HG02852 (cell line): ENCODE data around the gene EFHC2.

Experiments
- ATAC-seq: cut with Tn5 transposase; IDR thresholded peaks from one replicate; pipeline ENCODE4 v1.9.1; 2021; ENCODE audit warnings: mild to moderate bottlenecking, moderate library complexity; ENCODE audit not compliant: unreplicated experiment

Gene EFHC2

DNA sequence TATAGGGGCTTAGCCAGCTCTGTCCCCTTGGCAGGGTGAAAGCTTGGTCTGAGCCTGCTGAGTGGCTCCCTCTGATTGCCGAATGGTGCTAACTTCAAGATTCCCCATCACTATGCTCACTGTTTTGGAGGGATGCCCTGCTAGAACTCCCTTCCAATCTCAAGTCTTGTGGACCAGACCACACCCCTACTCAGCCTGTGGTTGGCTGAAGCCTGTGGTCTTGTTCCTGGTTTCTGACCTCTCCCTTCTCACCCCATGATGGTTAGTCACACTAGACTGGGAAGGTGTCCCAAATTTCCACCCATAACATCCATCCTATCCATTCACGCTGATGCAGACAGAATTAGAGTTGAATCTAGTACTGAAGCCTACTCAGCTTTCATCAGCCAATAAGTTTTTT lies 185.6 kb downstream of the EFHC2 start:
- ATAC-seq = no peak

- ATAC-seq = no peak
Observed at GRCh38 chrX:44157283-44157682, 186.2 kb downstream of the EFHC2 start.

GRCh38 chrX:44156726-44157125 lies 186.7 kb downstream of the EFHC2 start:
- no peak for ATAC-seq

- ATAC-seq = no peak
Observed at GRCh38 chrX:44155126-44155525, 188.3 kb downstream of the EFHC2 start.

DNA sequence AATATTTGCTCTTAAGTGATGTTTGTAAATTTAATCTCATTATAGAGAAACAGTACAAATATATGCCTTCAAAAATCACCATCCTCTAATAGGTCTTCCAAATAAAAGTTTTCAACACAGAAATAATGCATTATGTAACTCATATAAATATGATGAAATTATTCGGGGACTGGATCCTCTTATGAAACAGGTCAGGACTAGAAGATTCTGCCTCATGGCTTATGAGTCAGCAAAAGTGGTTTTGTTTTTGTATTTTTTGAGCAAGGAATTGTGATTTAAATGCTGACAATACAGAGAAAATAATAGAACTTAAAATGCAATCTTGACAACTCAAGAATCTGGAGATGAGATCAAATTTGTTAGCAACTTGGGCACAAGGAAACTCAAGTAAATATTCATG lies 190.6 kb downstream of the EFHC2 start:
- no peak for ATAC-seq

DNA sequence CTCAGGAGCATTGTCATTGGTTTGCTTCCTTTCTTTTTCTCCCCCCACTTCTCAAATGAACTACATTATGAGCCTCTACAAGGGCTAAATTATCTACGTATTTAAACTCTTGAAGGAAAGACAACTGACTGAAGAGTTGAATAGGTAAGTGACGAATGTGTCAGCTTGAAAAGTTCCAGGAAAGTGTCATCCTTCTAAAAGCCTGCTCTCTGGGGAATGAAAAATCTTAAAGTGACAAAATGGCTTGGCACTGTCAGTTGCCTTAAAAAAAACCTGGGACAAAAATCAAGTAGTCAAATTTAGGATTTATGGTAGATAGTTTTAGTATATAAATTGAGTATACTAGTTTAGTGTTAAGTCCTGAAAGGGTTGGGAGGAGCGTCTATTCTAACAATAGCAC lies 196.3 kb downstream of the EFHC2 start:
- ATAC-seq = no peak

GRCh38 chrX:44144177-44144945 lies 199.1 kb downstream of the EFHC2 start:
- ATAC-seq = no peak

GRCh38 chrX:44143061-44143602 lies 200.3 kb downstream of the EFHC2 start:
- ATAC-seq = no peak

DNA sequence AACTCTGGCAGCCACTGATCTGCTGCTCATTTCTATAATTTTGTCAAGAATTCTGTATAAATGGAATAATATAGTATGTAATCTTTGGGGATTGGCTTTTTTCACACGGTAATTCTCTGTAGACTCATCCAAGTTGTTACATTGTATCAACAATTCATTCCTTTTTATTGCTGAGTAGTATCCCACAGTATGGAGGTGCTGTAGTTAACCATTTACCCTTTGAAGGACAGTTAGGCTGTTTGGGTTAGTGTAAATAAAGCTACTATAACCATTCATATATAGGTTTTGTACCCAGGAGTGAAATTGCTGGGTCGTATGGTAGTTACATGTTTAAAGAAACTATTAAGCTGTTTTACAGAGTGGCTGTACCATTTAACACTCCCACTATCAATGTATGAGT lies 213.3 kb downstream of the EFHC2 start:
- ATAC-seq = no peak

- ATAC-seq = no peak
Observed at GRCh38 chrX:44113337-44113736, 230.1 kb downstream of the EFHC2 start.

GRCh38 chrX:44106864-44107263 lies 236.6 kb downstream of the EFHC2 start:
- ATAC-seq = no peak

GRCh38 chrX:44105228-44105913 lies 238.1 kb downstream of the EFHC2 start:
- ATAC-seq = no peak

GRCh38 chrX:44104699-44105098 lies 238.8 kb downstream of the EFHC2 start:
- ATAC-seq = no peak

- ATAC-seq = no peak
Observed at GRCh38 chrX:44101281-44101680, 242.2 kb downstream of the EFHC2 start.

- ATAC-seq = no peak
Observed at GRCh38 chrX:44099366-44099765, 244.1 kb downstream of the EFHC2 start.
